Pulmonary artery endothelial cell (primary cell): ENCODE measurements around the gene ASCL3. TPM values are rescaled to one million over a fixed set of nuclear protein-coding genes. Genes with fewer than 3 reads are reported as not detected.
"Not testable (repeated sequence)": the region's sequence is repeated elsewhere in the genome, so short reads cannot be mapped to it uniquely, and the experiment has no call there.

ENCODE experiments used
- DNase-seq: peaks from one replicate; pipeline ENCODE4 v3.0.0-alpha.2; 2011; ENCODE audit warnings: low read depth, low spot score
- total RNA-seq: library from RNA; depleted of rRNA; stranded (reverse); fragments of >200 nt; gene quantifications from 2 replicates; pipeline ENCODE4 v1.2.3, GENCODE V29; 2014

ASCL3 gene
- total RNA-seq, 1 donor from 2014 or later: not detected

GRCh38 chr11:8911029-8911823 is 31.6 kb downstream of the ASCL3 start, which contains the start of gene AKIP1:
Gene AKIP1, plus strand, starts transcription at chr11:8911189. Its CDS starts 261 bp downstream, at chr11:8911450.
- peak; percentile 80 for DNase-seq

GRCh38 chr11:8910649-8911026 is 32.2 kb downstream of the ASCL3 start:
- no peak for DNase-seq

- no peak for DNase-seq
These were observed 34.7 kb downstream of the ASCL3 start for GRCh38 chr11:8908099-8908498.

- DNase-seq: no peak
These were observed 35.7 kb downstream of the ASCL3 start for GRCh38 chr11:8907116-8907515.

- no peak for DNase-seq
These were observed 37.2 kb downstream of the ASCL3 start for GRCh38 chr11:8905528-8906165.

- DNase-seq: no peak
These were observed 43.6 kb downstream of the ASCL3 start for GRCh38 chr11:8899119-8899753.

- DNase-seq: not testable (repeated sequence)
These were observed 51.6 kb downstream of the ASCL3 start for GRCh38 chr11:8891185-8891584.

Other genes with a start within 250 kb of the ASCL3 start
- gene AKIP1, start 31.8 kb downstream of the ASCL3 start, total RNA-seq: 20.4 and 23.5 TPM in 2 replicates
- gene C11orf16, start 10.1 kb downstream of the ASCL3 start, total RNA-seq: not detected in 2 replicates
- gene TMEM9B, start 21.4 kb upstream of the ASCL3 start, total RNA-seq: 31.3 and 42.4 TPM in 2 replicates
- 4.0 and 15.6 TPM in 2 replicates for gene NRIP3, start 61.0 kb upstream of the ASCL3 start, total RNA-seq
- gene SCUBE2, start 148.6 kb upstream of the ASCL3 start, total RNA-seq: 0.73 and 0.74 TPM in 2 replicates